H9 (cell line): ENCODE results near the gene CLEC12A. TPM values are rescaled to one million over a fixed set of nuclear protein-coding genes. Genes with fewer than 3 reads are reported as not detected.

ENCODE experiments used
- DNase-seq: peaks from one replicate; pipeline ENCODE4 v3.0.0-alpha.2; 2017
- H2AFZ ChIP-seq: one replicate; pipeline ENCODE4 v1.6.1; 2013; ENCODE audit warnings: mild to moderate bottlenecking, low read length, control low read depth, moderate library complexity
- H2AK5ac ChIP-seq: 2 replicates; pipeline ENCODE4 v1.6.1; 2013; ENCODE audit warnings: low read length, control low read depth, mixed read lengths; ENCODE audit not compliant: insufficient read length
- H2BK120ac ChIP-seq: one replicate; pipeline ENCODE4 v1.6.1; 2013; ENCODE audit warnings: low read depth, mild to moderate bottlenecking, low read length, control low read depth, inconsistent platforms; ENCODE audit not compliant: poor library complexity, severe bottlenecking
- H2BK12ac ChIP-seq: 2 replicates; pipeline ENCODE4 v1.6.1; 2013; ENCODE audit warnings: low read length, control low read depth, mixed read lengths, low read depth; ENCODE audit not compliant: insufficient read length
- H2BK15ac ChIP-seq: 2 replicates; pipeline ENCODE4 v1.6.1; 2013; ENCODE audit warnings: low read depth, low read length, control low read depth
- H2BK20ac ChIP-seq: one replicate; pipeline ENCODE4 v1.6.1; 2013; ENCODE audit warnings: low read depth, mild to moderate bottlenecking, low read length, control low read depth, inconsistent platforms; ENCODE audit not compliant: poor library complexity, severe bottlenecking
- H2BK5ac ChIP-seq: 2 replicates; pipeline ENCODE4 v1.6.1; 2013; ENCODE audit warnings: low read length, control low read depth, mixed read lengths; ENCODE audit not compliant: insufficient read length
- H3K14ac ChIP-seq: 2 replicates; pipeline ENCODE4 v1.6.1; 2013; ENCODE audit warnings: low read length, control low read depth; ENCODE audit not compliant: insufficient read depth
- H3K18ac ChIP-seq: 2 replicates; pipeline ENCODE4 v1.6.1; 2013; ENCODE audit warnings: low read depth, mild to moderate bottlenecking, mixed read lengths, low read length, control low read depth; ENCODE audit not compliant: insufficient read length
- H3K23ac ChIP-seq: 2 replicates; pipeline ENCODE4 v1.6.1; 2013; ENCODE audit warnings: low read length, control low read depth, mixed read lengths, low read depth; ENCODE audit not compliant: insufficient read length
- H3K23me2 ChIP-seq: 2 replicates; pipeline ENCODE4 v1.6.1; 2013; ENCODE audit warnings: low read depth, mild to moderate bottlenecking, mixed read lengths, low read length, control low read depth; ENCODE audit not compliant: insufficient read length, poor library complexity, severe bottlenecking
- H3K27ac ChIP-seq: 2 replicates; pipeline ENCODE4 v1.5.1; 2013; ENCODE audit warnings: low read length, control low read depth, mixed read lengths, low read depth; ENCODE audit not compliant: insufficient read length
- H3K27me3 ChIP-seq: 2 replicates; pipeline ENCODE4 v1.6.1; 2013; ENCODE audit warnings: low read length, control low read depth, inconsistent platforms; ENCODE audit not compliant: insufficient read depth
- H3K4ac ChIP-seq: 2 replicates; pipeline ENCODE4 v1.6.1; 2013; ENCODE audit warnings: low read depth, mild to moderate bottlenecking, control low read depth, inconsistent platforms, low read length, moderate library complexity
- H3K4me1 ChIP-seq: 2 replicates; pipeline ENCODE4 v1.6.1; 2013; ENCODE audit warnings: low read length, control low read depth, inconsistent platforms; ENCODE audit not compliant: insufficient read depth
- H3K4me2 ChIP-seq: 2 replicates; pipeline ENCODE4 v1.6.1; 2013; ENCODE audit warnings: low read length, control low read depth, mixed read lengths; ENCODE audit not compliant: insufficient read length, insufficient read depth
- H3K56ac ChIP-seq: 2 replicates; pipeline ENCODE4 v1.6.1; 2013; ENCODE audit warnings: low read depth, mild to moderate bottlenecking, mixed read lengths, low read length, control low read depth; ENCODE audit not compliant: insufficient read length
- H3K79me1 ChIP-seq: 2 replicates; pipeline ENCODE4 v1.6.1; 2013; ENCODE audit warnings: low read depth, mild to moderate bottlenecking, moderate library complexity, low read length, control low read depth, inconsistent platforms; ENCODE audit not compliant: insufficient read depth, poor library complexity, severe bottlenecking
- H3K79me2 ChIP-seq: 2 replicates; pipeline ENCODE4 v1.6.1; 2013; ENCODE audit warnings: low read length, control low read depth, inconsistent platforms; ENCODE audit not compliant: insufficient read depth
- H3K9ac ChIP-seq: 2 replicates; pipeline ENCODE4 v1.6.1; 2013; ENCODE audit warnings: low read length, control low read depth, mixed read lengths; ENCODE audit not compliant: insufficient read length; ENCODE audit errors: extremely low read depth
- H3K9me3 ChIP-seq: one replicate; pipeline ENCODE4 v1.6.1; 2013; ENCODE audit warnings: low read depth, low read length, inconsistent platforms; ENCODE audit not compliant: control insufficient read depth
- H3T11ph ChIP-seq: one replicate; pipeline ENCODE4 v1.6.1; 2013; ENCODE audit warnings: mild to moderate bottlenecking, low read length, control low read depth, inconsistent platforms
- H4K20me1 ChIP-seq: one replicate; pipeline ENCODE4 v1.6.1; 2013; ENCODE audit not compliant: control insufficient read depth, insufficient read length, insufficient read depth
- H4K5ac ChIP-seq: 2 replicates; pipeline ENCODE4 v1.6.1; 2013; ENCODE audit warnings: low read depth, mild to moderate bottlenecking, mixed read lengths, low read length, control low read depth; ENCODE audit not compliant: insufficient read length
- H4K8ac ChIP-seq: replicated peaks from 2 replicates; pipeline ENCODE4 v1.6.1; 2013; ENCODE audit warnings: low read length, control low read depth, mixed read lengths, low read depth; ENCODE audit not compliant: insufficient read length
- H4K91ac ChIP-seq: 2 replicates; pipeline ENCODE4 v1.6.1; 2013; ENCODE audit warnings: low read depth, mild to moderate bottlenecking, moderate library complexity, mixed read lengths, low read length, control low read depth; ENCODE audit not compliant: insufficient read length
- H3K27ac Mint-ChIP-seq, 3 experiments: 2 replicates in 2 of 3; 3 replicates in 1 of 3; pipeline ENCODE4 v1.8.0; 2020 to 2021; ENCODE audit warnings: mixed read lengths in 3 of 3, mild to moderate bottlenecking in 1 of 3, moderate library complexity in 1 of 3
- H3K27me3 Mint-ChIP-seq: 2 replicates; pipeline ENCODE4 v1.8.0; 2021; ENCODE audit warnings: low read depth, mild to moderate bottlenecking, moderate library complexity, mixed read lengths
- H3K36me3 Mint-ChIP-seq, 3 experiments: 2 replicates in 2 of 3; 3 replicates in 1 of 3; pipeline ENCODE4 v1.8.0; 2020 to 2021; ENCODE audit warnings: low read depth in 3 of 3, mixed read lengths in 3 of 3; ENCODE audit not compliant: insufficient read depth in 1 of 3
- H3K4me1 Mint-ChIP-seq, 2 experiments: 2 replicates each; pipeline ENCODE4 v1.8.0; 2020; ENCODE audit warnings: mixed read lengths in 2 of 2
- H3K4me3 Mint-ChIP-seq, 2 experiments: 2 replicates in 1 of 2; 3 replicates in 1 of 2; pipeline ENCODE4 v1.8.0; 2020 to 2021; ENCODE audit warnings: mild to moderate bottlenecking in 2 of 2, mixed read lengths in 2 of 2, moderate library complexity in 1 of 2
- H3K9me3 Mint-ChIP-seq, 2 experiments: 2 replicates in 1 of 2; 3 replicates in 1 of 2; pipeline ENCODE4 v1.8.0; 2020; ENCODE audit warnings: mild to moderate bottlenecking in 2 of 2, mixed read lengths in 2 of 2, moderate library complexity in 1 of 2
- WGBS: extraction: QIAGEN DNeasy Blood & Tissue Kit; methylation state at CpG from one replicate; pipeline ENCODE4 v1.1.7; 2013; ENCODE audit warnings: missing lambda C conversion rate, low lambda C conversion rate, mixed read lengths; ENCODE audit not compliant: insufficient read length; ENCODE audit errors: extremely low coverage; 5-methylcytosine and 5-hydroxymethylcytosine counted together
- total RNA-seq: library from RNA; stranded (reverse); gene quantifications from 2 replicates; pipeline ENCODE4 v1.2.1, GENCODE V29; 2021
- TF ChIP-seq, protein P1 (sequence below): fragments of 200-600 bp; sonication (generic); conservative IDR thresholded peaks from 3 replicates; pipeline ENCODE4 v1.8.0; 2021; ENCODE audit warnings: antibody characterized with exemption, mild to moderate bottlenecking

The CLEC12A gene
- total RNA-seq, 1 experiment from 2014 or later, result not detected

DNA sequence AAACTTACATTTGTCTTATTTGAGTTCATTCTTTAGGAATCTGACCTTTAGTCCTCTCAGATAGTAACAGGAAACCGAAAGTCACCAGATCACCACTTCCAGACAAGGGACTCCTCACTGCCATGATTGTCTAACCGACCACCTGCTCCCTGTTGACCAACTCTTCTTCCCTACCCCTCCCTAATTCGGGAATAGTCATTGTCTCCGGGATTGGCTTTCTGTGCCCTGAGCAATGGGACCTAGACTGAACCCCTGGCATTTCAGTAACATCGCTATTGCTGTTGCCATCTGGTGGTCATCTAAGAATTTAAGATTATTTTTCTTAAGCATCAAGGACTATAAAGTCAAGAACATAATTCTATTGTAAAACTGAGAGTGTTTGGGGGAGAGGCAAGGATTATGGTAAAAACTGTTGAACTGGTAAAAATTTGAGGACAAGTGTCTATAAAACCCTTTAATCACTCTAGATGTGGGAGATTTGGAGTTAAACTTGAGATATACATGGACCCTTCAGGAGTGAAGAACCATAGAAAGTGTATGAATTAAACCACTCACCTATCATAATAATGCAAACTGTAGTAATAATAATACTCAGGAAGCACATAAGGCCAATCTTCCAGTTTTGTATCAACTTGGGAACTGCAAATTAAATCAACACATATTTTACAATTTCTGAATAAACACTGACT, 45.4 kb upstream of the CLEC12A start:
- no peak overlapping the region for H3K18ac ChIP-seq
- H2BK120ac ChIP-seq, result no peak overlapping the region
- H3K9me3 Mint-ChIP-seq, result peaks cover 0 to 3% of the 10 kb centered on the region in 2 experiments; a peak in 3 of 5 replicates
- H3K23me2 ChIP-seq, result no peaks in the 10 kb centered on the region
- H2BK20ac ChIP-seq, result no peak overlapping the region
- no peak overlapping the region for H3K4me3 Mint-ChIP-seq
- no peak overlapping the region for H3K27ac Mint-ChIP-seq
- no peak overlapping the region for H3K4ac ChIP-seq
- no peaks in the 10 kb centered on the region for H3K9me3 ChIP-seq
- H2BK5ac ChIP-seq, result no peak overlapping the region
- no CpG with 5 or more reads among the region's 5 CpGs for WGBS
- TF ChIP-seq, protein P1, sequence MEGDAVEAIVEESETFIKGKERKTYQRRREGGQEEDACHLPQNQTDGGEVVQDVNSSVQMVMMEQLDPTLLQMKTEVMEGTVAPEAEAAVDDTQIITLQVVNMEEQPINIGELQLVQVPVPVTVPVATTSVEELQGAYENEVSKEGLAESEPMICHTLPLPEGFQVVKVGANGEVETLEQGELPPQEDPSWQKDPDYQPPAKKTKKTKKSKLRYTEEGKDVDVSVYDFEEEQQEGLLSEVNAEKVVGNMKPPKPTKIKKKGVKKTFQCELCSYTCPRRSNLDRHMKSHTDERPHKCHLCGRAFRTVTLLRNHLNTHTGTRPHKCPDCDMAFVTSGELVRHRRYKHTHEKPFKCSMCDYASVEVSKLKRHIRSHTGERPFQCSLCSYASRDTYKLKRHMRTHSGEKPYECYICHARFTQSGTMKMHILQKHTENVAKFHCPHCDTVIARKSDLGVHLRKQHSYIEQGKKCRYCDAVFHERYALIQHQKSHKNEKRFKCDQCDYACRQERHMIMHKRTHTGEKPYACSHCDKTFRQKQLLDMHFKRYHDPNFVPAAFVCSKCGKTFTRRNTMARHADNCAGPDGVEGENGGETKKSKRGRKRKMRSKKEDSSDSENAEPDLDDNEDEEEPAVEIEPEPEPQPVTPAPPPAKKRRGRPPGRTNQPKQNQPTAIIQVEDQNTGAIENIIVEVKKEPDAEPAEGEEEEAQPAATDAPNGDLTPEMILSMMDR, result peak; percentile 68
- no peaks in the 10 kb centered on the region for H3K79me1 ChIP-seq
- no peak overlapping the region for H3K9ac ChIP-seq
- no peaks in the 10 kb centered on the region for H3K27me3 Mint-ChIP-seq
- H3T11ph ChIP-seq, result no peak overlapping the region
- H3K56ac ChIP-seq, result no peak overlapping the region
- H4K20me1 ChIP-seq, result no peaks in the 10 kb centered on the region
- no peak overlapping the region for H2AK5ac ChIP-seq
- DNase-seq, result peak; percentile 76
- peaks cover 2 to 3% of the 10 kb centered on the region in 2 experiments; a peak in 3 of 4 replicates for H3K4me1 Mint-ChIP-seq
- H3K23ac ChIP-seq, result no peak overlapping the region
- no peak overlapping the region for H2AFZ ChIP-seq
- no peak overlapping the region for H4K5ac ChIP-seq
- no peaks in the 10 kb centered on the region for H3K36me3 Mint-ChIP-seq
- no peak overlapping the region for H3K14ac ChIP-seq
- no peak overlapping the region for H4K91ac ChIP-seq
- H2BK15ac ChIP-seq, result no peak overlapping the region
- no peak overlapping the region for H2BK12ac ChIP-seq
- H3K27me3 ChIP-seq, result no peaks in the 10 kb centered on the region
- no peaks in the 10 kb centered on the region for H3K4me1 ChIP-seq
- no peaks in the 10 kb centered on the region for H3K79me2 ChIP-seq
- no peak overlapping the region for H3K4me2 ChIP-seq
- H4K8ac ChIP-seq, result no peak overlapping the region
- no peak overlapping the region for H3K27ac ChIP-seq
